ENCODE data around the gene NOP9. TPM values are rescaled to one million over a fixed set of nuclear protein-coding genes. Genes with fewer than 3 reads are reported as not detected.

The NOP9 gene
- total RNA-seq, 1 donor from 2014 or later, result 33.5 TPM

GRCh38 chr14:24312736-24313507, 13.3 kb downstream of the NOP9 start:
- intact Hi-C loops (cut with DNase I), result no loop called here
- Histone ChIP-seq H3K27ac (peak overlapping the region; percentile 45 to 65), H3K36me3 (no peaks in the 10 kb centered on the region), H3K4me1 (peaks cover 8 to 17% of the 10 kb centered on the region in 2 donors), H3K27me3 (peaks cover 4% of the 10 kb centered on the region), H3K9me3 (no peaks in the 10 kb centered on the region), H3K4me3 (no peak overlapping the region)
- DNase-seq (ENCODE audit: low spot score in 2 of 2), result no peak
- TF ChIP-seq CTCF (IDR thresholded peaks at IDR 0.05), result no peak

GRCh38 chr14:24313913-24314312, 14.3 kb downstream of the NOP9 start:
- H3K9me3 ChIP-seq, result no peaks in the 10 kb centered on the region
- peak overlapping the region in 1 of 2 donors; percentile 19 for H3K27ac ChIP-seq
- no peak for DNase-seq (ENCODE audit: low spot score in 2 of 2)
- H3K4me3 ChIP-seq, result no peak overlapping the region
- intact Hi-C loops (cut with DNase I), result no loop called here
- peaks cover 4% of the 10 kb centered on the region for H3K27me3 ChIP-seq
- no peaks in the 10 kb centered on the region for H3K36me3 ChIP-seq
- peaks cover 8 to 17% of the 10 kb centered on the region in 2 donors for H3K4me1 ChIP-seq
- TF ChIP-seq CTCF (IDR thresholded peaks at IDR 0.05), result no peak

GRCh38 chr14:24314377-24315193, 14.9 kb downstream of the NOP9 start:
- H3K36me3 ChIP-seq, result no peaks in the 10 kb centered on the region
- DNase-seq (ENCODE audit: low spot score in 2 of 2), result no peak
- H3K27me3 ChIP-seq, result peaks cover 4% of the 10 kb centered on the region
- H3K4me1 ChIP-seq, result peaks cover 8 to 17% of the 10 kb centered on the region in 2 donors
- no peak overlapping the region for H3K27ac ChIP-seq
- TF ChIP-seq CTCF (IDR thresholded peaks at IDR 0.05), result no peak
- H3K9me3 ChIP-seq, result no peaks in the 10 kb centered on the region
- H3K4me3 ChIP-seq, result no peak overlapping the region
- intact Hi-C loops (cut with DNase I), result no loop called here

- H3K27ac ChIP-seq, result no peak overlapping the region
- no peak for DNase-seq (ENCODE audit: low spot score in 2 of 2)
- intact Hi-C loops (cut with DNase I), result no loop called here
- no peaks in the 10 kb centered on the region for H3K36me3 ChIP-seq
- peaks cover 4 to 10% of the 10 kb centered on the region in 2 donors for H3K4me1 ChIP-seq
- peaks cover 4% of the 10 kb centered on the region for H3K27me3 ChIP-seq
- H3K4me3 ChIP-seq, result no peak overlapping the region
- H3K9me3 ChIP-seq, result no peaks in the 10 kb centered on the region
- no peak for TF ChIP-seq CTCF (IDR thresholded peaks at IDR 0.05)
Observed at GRCh38 chr14:24315243-24315806, 15.7 kb downstream of the NOP9 start.

GRCh38 chr14:24315807-24316596, 16.4 kb downstream of the NOP9 start:
- intact Hi-C loops (cut with DNase I), result no loop called here
- Histone ChIP-seq H3K36me3 (no peaks in the 10 kb centered on the region), H3K4me3 (no peak overlapping the region), H3K27ac (no peak overlapping the region), H3K27me3 (peaks cover 4% of the 10 kb centered on the region), H3K9me3 (no peaks in the 10 kb centered on the region), H3K4me1 (peaks cover 0 to 6% of the 10 kb centered on the region in 2 donors)
- peak; percentile 8 to 14 (median 9) for TF ChIP-seq CTCF (IDR thresholded peaks at IDR 0.05)
- no peak for DNase-seq (ENCODE audit: low spot score in 2 of 2)
